Activated naive CD8-positive, alpha-beta T cell treated with anti-CD3 and anti-CD28 coated beads, Interleukin-2, amount 50 U/mL, for 16 hours (primary cell): ENCODE measurements around the gene TSC22D1.

Experiments used
- DNase-seq: peaks from one replicate; pipeline ENCODE4 v3.0.0-alpha.2; 2020; ENCODE audit warnings: low read depth, low spot score

TSC22D1 gene

GRCh38 chr13:44432650-44433049 is 143.5 kb downstream of the TSC22D1 start:
- DNase-seq = no peak

DNA sequence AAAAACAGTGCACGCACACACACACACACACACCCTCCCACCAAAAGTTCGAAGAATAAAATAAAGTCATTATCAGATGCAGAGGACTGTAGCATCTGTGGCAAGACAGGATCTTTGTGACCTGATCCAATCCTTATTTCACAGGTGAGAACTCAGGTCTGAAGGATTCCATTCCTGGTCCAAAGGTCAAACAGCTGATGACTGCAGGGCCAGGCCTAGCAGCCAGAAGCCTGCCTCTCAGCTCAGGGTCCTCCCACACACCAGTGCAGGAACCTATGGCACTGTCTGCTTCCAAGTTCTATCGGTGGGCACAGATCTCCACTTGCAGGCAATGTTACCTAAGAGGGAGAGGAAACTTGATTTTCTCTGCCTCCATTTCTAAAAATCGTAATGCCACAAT is 145.0 kb downstream of the TSC22D1 start:
- no peak for DNase-seq

DNA sequence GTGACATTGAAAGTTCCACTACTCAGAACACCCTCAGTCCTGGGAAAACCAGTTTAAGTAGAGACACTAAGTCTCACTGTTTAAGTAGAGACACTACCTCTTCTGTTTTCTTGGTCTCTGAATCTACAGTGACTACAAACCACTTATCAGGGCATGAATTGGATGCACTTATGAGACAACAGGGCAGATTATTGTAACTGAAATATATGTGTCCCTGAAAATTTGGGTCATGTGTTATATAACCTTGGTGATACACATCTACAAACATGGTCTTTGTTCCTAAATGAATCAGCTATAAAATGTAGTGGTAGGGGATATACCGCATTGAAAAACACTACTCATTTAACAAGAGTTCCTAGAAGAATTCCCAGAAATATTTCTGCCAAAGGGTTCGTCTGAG is 146.8 kb downstream of the TSC22D1 start:
- no peak for DNase-seq

- DNase-seq = no peak
These were observed 149.7 kb downstream of the TSC22D1 start for GRCh38 chr13:44426461-44426860.

DNA sequence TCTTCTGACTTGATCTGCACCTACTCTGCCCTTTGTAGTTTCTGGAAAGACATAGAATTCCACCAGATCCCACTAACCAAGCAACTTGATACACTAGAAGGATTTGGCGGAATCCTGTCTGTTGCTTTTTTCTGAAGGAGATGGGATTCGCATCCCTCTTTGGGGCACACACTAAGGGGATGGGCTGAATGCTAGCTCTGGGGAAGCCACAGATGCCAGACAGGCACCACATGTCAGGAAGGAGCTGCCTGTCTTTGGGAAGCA is 150.4 kb downstream of the TSC22D1 start:
- DNase-seq = no peak

DNA sequence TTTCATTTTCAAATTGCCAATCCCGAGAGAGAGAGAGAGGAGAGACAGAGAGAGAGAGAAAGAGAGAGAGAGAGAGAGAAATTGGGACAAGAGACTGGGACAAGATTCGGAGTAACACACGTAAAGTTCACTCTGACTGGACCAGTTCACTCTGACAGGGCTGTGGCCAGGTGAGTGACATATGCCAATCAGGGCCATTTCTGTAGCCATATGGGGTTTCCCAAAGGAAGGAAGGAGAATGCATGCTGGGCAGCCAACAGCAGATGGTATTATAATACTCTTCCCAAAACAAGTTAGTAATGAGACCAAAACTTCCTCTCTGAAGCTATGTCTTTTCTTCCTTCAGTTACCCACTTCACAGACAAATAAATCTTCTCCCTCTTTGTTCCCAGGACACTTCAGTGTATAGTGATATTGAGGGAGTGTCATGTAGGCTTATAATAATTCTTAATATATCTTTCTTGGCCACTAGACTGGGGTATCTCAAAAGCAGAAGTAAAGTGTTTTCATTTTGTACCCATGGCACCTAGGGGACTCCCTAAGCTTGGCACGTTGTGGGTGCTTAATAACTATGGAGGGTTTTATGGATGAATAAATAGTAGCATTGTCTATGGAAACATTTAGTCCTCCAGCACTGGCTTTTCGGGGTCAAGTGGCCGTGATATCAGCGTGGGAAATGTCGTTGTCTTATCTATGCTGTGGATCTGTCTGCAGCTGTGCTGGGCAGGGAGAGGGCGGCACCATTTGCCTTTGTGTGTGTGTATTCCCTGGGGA is 150.9 kb downstream of the TSC22D1 start:
- no peak for DNase-seq

- DNase-seq = no peak
These were observed 152.3 kb downstream of the TSC22D1 start for GRCh38 chr13:44423824-44424223.

DNA sequence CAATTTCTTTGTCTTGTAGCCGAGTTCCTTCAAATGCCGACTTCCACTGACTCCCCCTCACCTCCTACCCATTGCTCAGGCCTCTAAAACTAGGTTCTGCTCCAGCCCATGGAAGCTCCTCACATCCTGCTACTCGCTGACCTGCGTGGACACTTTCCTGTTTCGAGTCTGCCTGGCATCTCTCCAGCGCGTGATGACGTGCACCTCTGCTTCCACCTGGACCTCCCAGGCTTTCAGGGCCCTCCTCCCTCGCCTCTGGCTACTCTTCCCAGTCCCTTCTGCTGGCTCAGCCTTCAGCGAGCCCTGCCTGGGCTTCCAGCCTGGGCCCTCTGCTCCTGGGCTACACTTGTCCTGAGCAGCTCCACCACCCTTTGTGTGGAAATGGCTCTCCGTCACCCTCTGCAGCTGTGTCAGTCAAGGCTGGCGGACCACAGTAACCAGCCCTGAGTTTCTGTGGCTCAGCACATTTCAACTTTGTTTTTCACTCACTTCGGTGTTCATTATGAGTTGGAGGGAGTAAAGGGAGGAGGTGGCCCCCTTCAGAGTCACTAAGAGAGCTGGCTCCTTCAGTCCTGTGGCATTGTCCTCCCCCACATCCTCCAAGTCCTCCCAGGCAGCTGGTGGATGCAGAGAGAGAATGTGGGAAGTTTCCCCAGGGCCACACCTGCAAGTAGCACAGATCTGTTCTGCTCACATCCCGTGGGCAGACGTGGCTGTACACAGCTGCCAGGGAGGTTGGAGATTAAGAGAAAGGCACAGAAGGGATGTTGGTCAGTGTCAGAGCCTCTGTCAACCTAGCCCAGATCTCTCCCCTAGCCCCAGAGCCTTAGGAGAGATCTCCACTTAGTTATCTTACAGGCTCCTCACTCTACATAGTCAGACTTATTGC is 153.1 kb downstream of the TSC22D1 start:
- no peak for DNase-seq

DNA sequence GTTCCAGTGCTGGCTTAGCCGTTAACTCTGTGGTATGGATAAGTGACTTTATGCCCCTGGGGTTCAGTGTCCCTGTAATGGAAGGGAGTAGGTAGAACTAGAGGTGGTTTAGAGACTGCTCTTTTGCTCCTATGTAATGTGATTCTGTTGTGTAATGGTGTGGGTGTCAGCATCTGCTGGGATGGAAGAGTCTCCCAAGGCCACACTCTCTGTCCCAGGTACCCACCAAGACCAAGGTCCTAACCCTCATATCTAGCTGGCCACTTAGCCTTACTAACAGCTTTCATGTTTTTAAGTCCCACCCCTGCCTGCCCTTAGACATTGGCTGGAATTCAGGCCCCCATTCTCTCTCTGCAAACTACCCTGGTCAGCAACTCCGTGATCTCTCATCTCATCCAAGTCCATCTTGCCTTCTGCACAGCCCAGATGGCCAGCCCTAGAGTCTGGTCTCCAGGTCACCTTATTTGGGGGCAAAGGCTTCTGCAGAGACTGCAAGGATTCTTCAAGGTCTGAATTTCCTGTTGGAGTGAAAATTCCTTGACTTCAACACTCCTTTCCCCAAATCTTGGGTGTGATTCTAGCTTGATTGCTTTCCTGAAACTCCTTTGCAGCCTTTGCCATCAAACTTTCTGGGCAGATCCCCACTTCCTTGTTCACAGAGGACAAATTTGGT is 154.1 kb downstream of the TSC22D1 start:
- no peak for DNase-seq

DNA sequence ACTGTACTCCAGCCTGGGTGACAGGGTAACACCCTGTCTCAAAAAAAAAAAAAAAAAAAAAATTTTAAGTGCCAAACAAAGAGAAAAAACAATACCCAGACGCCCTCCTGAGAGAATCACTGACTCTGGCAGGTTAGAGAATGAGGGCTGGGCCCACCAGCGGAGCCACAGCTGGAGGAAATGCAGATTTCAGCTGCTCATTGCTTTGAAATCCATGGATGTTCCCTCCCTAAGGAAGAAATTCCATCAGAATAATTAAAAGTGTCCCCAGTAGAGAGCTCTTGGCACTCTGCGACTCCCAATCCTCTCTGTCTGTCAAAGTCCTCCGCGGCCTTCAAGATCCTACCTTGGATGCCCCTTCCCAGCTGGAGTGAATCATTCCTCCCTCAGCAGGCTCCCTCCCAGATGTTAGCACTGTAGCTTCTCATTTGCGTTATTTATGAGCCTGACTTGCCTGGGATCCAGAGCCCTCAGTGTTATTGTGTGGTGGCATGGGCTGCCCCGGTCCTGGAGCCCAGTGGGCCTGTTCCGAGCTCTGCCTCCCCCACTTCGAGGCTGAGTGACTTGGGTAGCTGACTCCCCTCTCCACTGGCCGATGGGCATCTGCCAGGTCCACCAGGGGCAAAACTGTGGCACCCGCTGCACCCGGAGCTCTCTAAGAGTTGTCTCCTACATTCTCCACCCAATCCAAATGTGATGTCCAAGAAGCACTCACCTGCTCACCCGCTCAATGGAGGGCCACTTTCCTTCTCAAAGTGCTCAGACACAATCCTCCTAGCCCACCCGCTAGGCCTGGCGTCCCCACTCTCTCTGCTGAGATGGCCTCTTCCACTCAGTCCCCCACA is 155.5 kb downstream of the TSC22D1 start:
- no peak for DNase-seq

- no peak for DNase-seq
These were observed 158.3 kb downstream of the TSC22D1 start for GRCh38 chr13:44417876-44418275.

DNA sequence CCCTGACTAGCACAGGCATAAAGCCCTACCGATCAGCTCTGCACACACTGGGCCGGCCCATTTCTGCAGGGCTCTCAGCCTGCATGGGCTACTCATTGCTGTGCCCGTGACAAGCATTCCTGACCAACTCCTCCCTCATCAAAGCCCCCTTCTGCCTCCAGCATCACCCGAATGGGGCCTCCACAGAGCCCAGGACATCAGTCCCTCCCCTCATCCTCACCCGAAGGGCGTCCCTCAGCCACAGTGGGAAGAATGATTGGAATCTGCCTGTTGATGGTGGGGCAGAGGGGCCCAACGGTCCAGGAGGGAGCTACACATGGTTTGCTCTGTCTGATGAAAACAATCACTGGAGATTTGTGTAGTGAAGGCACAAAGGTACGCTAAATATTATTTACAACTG is 158.7 kb downstream of the TSC22D1 start:
- no peak for DNase-seq

GRCh38 chr13:44416744-44417143 is 159.4 kb downstream of the TSC22D1 start:
- no peak for DNase-seq

DNA sequence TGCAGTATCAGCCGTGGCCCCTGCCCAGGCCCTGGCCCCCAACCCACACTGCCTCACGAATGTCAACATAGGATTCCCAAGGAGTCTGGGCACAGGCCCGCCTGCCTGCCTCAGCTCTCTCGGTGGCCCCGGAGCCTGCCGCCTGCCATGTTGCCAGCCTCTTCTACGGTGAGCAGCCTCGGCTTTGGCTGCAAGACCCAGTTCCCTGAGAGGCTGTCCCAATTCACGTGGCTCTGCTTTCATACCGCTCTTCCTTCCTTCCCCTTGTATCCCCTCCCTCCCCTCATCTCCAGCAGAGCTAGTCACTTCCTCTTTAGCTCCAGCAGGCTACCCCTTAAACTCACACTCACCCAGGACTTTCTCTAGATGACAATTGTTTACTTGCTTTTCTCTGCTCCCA is 159.8 kb downstream of the TSC22D1 start:
- DNase-seq = no peak

DNA sequence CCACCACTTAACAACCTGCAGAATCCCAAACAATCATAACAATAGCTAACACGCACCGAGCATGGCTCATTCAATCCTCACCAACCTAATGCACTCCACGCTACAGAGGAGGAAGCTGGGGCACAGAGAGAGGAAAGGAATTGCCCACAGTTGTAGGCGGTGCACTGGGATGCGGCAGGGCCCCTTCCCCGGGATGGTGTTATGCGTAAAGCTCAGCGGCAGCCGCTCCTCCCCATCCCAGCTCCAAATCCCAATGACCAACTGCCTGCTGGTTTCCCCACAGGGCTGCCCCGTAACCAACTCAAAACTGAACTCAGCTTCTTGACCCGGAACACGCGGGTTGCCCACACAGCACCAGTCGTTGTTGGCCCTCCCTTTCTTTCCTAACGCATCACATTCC is 160.3 kb downstream of the TSC22D1 start:
- no peak for DNase-seq

DNA sequence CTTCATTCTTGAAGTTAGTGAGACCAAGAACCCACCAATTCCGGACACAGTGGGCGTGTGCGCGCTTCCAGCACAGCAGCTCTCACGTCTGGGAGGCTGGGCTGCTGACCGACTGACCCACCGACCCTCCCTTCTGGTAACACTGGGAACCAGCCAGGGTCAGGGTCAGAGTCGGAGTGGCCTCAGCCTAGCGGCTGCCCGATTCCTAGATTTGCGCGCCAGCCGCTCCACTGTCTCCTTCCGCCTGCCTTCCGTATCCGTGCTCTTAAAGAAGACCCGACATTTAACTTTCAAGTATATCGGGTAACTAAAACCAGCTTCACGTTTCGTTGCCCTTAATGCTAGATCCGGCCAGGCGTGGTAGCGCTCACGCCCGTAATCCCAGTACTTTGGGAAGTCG is 161.4 kb downstream of the TSC22D1 start:
- no peak for DNase-seq

DNA sequence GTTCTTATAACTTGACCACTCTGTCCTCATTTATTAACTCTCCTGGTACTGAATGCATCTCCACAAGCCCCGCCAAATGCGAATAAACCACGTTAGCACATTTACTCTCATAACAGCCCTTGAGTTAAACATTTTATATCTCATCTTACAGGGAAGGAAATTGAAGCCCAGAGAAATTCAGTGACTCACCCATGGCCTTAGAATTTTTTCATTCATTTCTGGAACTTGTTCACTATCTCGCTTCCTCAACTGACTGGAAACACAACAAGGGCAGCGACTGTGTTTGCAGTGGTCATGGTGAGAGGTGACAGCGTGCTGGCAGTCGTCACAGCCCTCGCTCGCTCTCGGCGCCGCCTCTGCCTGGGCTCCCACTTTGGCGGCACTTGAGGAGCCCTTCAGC is 163.0 kb downstream of the TSC22D1 start:
- DNase-seq = no peak

DNA sequence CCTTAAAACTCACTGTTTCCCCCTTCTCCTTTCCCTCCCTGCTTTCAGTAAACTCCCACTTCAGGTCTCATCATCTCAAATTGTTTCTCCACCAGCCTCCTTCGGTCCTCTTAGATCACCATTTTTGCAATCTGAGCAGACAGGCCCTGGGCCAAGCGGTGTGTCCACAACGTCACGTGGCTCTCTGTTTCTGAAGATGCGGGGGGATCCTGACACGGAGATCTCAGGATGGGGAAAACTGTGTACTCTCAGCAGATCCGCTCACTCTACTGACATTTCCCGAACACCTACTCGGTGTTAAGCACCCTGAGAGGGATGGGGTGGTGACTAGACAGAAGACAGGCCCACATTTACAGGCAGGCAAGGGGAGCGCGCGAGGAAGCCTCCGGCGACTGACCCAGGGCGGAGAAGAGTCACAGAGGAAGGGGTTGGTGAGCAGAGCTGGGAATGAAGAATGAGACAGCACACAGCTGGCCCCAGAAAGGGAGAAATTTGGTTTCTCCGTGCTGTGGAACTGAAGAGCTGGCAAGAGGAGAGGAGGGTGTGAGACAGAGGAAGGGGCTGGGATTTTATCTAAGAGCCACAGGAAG is 163.7 kb downstream of the TSC22D1 start:
- DNase-seq = no peak

GRCh38 chr13:44411841-44412240 is 164.3 kb downstream of the TSC22D1 start:
- DNase-seq = no peak

DNA sequence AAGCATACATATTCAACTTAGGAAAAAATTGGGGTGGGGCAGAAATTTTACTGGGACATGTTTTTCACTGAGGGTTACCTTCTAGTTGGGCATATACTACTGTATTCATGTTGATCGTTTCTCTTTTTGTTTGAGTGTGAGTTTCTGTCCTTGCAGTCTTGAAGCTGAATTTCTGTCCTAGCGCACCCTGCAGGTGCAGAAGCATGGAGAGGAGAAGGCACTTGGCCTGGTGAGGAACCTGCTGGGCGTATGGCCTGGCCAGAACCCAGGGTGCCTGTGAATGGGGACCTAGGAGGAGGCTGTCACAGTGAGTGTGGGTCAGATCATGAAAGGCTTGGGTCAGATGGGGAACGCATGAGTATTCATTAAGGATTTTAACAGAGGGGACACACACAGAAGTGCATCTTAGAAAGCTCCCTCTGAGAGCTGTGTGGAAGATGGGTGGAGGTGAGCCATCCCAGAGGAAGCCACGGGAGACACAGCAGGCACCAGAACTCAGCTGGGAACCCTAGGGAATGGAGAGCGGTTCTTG is 165.7 kb downstream of the TSC22D1 start:
- no peak for DNase-seq

GRCh38 chr13:44409595-44409994 is 166.5 kb downstream of the TSC22D1 start:
- DNase-seq = no peak
